Epithelial cell of prostate (primary cell): ENCODE data around the gene SDCBP2.

Experiments
- DNase-seq: peaks from one replicate; pipeline ENCODE4 v3.0.0-alpha.2; 2011; ENCODE audit warnings: low read depth, low spot score
- H3K27ac ChIP-seq: fragments of 450-650 bp; 2 replicates; pipeline ENCODE4 v1.5.1; 2017; ENCODE audit warnings: mild to moderate bottlenecking

Gene SDCBP2

GRCh38 chr20:1317545-1318255 is 11.2 kb downstream of the SDCBP2 start:
- no peak for DNase-seq
- H3K27ac ChIP-seq: no peak overlapping the region

DNA sequence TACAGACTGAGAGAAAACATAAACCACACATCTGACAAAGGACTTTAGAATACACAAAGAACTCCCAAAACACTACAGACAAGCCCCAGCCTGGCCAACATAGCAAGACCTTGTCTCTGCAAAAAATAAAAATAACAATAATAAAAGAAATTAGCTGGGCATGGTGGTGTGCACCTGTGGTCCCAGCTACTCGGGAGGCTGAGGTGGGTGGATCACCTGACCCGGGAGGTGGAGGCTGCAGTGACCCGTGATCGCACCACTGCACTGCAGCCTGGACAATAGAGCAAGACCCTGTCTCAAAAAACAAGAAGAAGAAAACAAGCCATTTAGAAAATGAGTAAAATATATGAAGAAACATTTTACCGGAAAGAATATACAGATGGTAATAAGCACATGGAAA is 13.1 kb downstream of the SDCBP2 start:
- DNase-seq: no peak
- H3K27ac ChIP-seq: no peak overlapping the region

GRCh38 chr20:1313236-1313964 is 15.5 kb downstream of the SDCBP2 start:
- no peak overlapping the region for H3K27ac ChIP-seq
- DNase-seq: no peak

DNA sequence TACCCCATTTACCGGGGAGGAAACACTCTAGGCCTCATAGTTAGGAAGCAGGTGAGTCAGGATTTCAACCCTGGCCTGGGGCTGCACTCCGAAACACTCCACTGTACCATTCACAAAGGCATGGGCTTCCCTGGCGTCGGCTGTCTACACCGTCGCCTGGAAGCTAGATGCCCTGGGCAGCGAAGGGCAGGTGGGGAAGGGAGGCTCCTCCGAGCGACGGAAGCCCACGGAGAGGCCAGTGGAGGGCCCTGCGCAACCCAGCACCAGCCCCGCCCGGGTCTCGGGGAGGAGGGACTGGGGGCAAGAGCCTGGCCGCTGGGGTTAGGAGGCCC is 16.1 kb downstream of the SDCBP2 start:
- H3K27ac ChIP-seq: no peak overlapping the region
- no peak for DNase-seq

GRCh38 chr20:1312308-1312707 is 16.6 kb downstream of the SDCBP2 start:
- no peak overlapping the region for H3K27ac ChIP-seq
- DNase-seq: no peak

DNA sequence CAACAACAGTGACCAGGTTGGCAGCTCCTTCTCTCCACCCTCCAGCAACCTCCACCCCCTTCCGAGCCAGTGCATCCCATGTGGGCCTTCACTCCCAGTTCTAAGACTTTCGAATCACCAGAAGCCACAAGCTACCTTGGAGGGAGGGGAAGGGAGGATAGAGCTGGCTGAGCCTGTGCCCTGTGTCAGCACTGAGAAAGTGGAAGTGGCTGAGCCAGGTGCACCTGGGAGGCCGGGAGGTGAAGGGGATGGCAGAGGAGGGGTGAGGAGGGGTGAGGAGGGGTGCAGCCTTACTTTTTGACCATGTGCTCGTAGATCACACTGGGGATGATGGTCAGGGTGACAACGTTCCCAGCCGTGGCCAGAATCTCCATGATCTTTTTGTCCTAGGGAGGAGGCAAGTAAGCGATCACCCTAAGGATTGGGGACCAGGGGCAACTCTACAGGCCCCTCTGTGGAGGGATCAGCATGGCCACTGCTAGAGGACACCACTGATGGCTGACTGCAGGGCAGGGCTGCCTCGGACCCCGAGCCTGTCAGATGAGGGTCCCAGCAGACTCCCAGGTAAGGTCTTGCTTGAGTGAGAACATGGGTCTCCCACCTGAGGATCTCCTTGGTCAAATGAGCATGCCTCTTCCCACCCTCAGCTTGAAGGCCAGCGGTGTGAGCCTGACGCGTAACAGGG is 18.3 kb downstream of the SDCBP2 start:
- no peak overlapping the region for H3K27ac ChIP-seq

DNA sequence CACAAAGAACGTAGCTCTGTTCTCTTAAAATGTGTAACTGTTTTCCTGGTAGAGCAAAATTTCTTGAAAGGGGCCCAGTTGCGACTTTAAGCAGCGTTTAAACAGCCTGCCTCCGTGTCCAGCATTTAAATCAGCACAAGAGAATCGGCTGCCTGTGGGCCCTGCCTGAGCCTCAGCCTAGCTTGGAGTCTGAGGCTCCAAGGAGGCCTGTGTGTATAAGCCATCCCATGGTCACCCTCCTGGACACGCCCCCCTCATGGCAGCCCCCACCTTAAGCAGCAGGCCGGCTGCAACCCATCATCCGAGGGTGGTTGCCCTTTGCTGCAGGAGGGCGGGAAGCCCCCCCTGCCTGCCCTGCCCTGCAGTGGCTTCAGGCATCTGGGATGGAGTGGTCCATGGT is 18.9 kb downstream of the SDCBP2 start:
- no peak for DNase-seq
- H3K27ac ChIP-seq: no peak overlapping the region

More for the DNA sequence above, 18.3 kb downstream of the SDCBP2 start:
- DNase-seq: no peak

DNA sequence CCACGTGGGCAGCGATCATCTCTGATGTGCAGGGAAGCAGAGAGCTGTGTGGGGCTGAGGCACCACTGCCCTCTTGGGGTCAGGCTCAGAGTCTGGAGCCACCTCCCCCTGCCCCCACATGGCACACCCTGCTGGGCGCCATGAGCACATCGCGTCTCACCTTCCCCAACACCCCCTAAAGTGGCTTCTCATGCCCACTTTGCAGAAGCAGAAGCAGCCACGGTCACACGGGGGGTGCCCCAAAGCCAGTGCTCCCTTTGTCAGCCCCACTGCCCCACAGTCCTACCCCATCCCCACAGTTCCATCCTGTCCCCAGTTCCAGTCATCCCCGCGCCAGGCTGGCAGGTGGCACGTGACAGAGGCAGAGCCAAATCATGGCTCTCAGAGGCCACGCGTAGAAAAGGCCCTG is 19.5 kb downstream of the SDCBP2 start:
- no peak overlapping the region for H3K27ac ChIP-seq
- DNase-seq: no peak

GRCh38 chr20:1308702-1309095 is 20.2 kb downstream of the SDCBP2 start:
- no peak overlapping the region for H3K27ac ChIP-seq
- no peak for DNase-seq

DNA sequence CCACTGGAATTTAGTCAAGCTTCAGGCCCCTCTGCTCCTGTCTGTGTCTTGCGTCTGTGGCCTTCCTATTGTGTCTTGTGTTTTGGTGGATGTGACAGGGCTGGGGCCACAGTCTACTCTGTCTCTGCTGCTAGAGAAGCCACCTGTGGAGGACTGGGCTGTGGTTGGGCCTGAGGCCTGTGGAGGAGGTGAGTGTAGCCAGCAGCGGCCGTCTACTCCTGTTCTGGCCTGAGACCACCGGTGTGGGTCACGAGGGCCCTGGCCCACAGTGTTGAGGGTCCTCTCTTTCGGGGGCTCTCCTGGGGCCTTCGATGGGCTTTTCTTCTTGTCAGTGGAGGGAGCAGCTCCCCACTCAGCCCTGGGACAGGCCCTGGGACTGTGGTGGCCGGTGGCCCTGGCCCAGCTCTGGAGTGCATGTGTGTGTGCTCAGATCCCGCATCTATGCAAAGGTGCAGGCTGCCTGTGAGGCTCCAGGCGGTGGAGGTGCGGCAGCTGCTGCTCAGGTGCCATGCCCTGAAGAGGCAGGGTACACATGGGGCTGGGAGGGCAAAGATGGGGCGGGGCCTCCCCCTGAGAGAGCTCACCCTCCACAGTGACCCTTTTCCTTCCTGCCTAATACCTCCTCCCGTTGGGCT is 20.8 kb downstream of the SDCBP2 start:
- H3K27ac ChIP-seq: no peak overlapping the region
- no peak for DNase-seq

- no peak for DNase-seq
- no peak overlapping the region for H3K27ac ChIP-seq
Measured at GRCh38 chr20:1307571-1307971, 21.4 kb downstream of the SDCBP2 start.

DNA sequence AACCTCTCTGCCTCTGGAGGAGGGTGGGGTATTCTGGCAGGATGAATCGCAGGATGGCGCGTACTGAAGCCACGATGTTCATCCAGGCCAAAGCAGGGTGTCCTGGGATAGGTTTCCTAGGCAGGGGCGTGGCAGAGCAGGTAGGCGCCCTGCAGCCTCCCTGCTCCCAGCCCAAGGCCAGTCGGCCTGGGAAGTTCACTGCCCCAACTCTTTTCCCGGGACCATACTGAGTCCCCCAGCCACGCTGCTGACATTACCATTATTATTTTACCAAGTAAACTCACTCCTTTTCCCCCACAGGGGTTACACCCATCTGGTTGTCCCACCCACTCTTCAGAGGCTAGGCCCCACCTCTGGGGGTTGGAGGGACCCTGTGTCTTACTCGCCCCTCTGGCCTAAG is 21.8 kb downstream of the SDCBP2 start:
- no peak for DNase-seq
- H3K27ac ChIP-seq: no peak overlapping the region

- no peak overlapping the region for H3K27ac ChIP-seq
- DNase-seq: no peak
Measured at GRCh38 chr20:1306316-1307135, 22.4 kb downstream of the SDCBP2 start.

DNA sequence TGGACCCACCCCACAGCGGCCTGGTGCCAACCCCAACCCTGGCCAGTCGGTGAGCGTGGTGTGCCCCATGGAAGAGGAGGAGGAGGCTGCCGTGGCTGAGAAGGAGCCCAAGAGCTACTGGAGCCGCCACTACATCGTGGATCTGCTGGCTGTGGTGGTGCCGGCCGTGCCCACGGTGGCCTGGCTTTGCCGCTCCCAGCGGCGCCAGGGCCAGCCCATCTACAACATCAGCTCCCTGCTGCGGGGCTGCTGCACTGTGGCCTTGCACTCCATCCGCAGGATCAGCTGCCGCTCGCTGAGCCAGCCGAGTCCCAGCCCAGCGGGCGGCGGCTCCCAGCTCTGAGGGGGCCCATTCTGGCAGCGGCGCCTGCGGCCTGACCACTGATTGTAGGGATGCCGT is 23.2 kb downstream of the SDCBP2 start:
- H3K27ac ChIP-seq: no peak overlapping the region
- no peak for DNase-seq

GRCh38 chr20:1304710-1305515 is 24.0 kb downstream of the SDCBP2 start:
- no peak overlapping the region for H3K27ac ChIP-seq
- DNase-seq: no peak

DNA sequence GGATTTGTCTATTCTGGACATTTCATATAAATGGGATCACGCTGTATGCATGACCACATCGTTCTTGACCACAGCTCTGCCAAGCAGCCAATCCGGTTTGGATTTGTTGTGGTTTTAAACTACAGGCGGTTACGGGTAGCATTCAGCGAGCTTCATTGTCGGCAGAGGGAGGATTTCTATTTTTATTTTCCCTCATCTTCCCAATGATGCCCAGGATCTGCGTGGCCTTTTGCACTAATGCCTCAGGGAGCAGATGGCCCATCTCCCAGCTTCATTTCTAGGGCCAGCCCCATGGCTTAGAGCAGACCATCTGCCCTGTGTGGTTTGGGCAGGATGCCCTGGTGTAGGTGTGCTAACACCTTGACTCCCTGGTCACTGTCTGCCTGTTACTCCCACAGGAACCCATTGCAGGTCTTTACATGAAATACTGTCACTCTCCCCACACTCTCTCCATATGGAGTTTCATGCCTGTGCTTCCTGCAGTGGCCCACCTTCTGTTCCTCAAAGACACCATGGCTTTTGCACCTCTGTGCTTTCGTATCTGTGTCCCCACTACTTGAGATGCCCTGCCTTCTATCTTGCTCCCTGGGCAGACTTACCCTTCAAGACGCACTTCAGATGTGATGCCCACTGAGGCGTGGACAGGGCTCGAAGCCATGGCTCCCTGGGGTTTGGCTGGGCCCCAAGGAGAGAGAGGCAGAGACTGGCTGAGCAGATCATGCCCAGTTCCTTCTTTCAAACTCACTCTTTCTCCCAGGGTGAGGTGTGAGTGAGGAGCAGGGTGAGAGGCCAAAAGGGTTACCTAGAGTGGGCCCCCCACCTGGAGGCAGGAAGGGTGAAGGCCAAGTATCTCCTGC is 26.0 kb downstream of the SDCBP2 start:
- DNase-seq: no peak
- H3K27ac ChIP-seq: no peak overlapping the region

DNA sequence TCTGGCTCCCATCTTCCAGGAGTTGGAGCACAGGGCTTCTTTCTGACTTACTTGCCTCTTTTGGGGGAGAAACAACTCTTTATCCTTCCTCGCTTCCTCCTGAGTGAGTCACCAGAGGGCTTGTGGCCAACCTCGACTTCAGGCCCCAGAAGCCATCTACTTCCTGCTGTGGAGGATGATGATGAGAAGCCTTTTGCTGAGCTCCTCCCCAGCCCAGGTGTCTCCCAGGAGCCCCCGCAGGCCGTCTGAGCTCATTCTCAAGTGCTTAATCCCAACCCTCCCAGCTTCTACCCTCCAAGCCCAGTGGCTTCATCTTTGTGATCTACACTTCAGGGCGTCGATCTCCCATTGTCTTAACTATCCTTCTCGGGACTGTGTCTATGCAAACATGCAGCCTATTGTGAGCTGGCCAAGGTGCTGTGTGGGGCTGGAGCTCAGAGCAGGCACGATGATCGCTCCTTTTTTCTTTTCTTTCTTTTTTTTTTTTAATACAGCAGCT is 27.9 kb downstream of the SDCBP2 start:
- H3K27ac ChIP-seq: no peak overlapping the region
- peak; percentile 45 for DNase-seq

DNA sequence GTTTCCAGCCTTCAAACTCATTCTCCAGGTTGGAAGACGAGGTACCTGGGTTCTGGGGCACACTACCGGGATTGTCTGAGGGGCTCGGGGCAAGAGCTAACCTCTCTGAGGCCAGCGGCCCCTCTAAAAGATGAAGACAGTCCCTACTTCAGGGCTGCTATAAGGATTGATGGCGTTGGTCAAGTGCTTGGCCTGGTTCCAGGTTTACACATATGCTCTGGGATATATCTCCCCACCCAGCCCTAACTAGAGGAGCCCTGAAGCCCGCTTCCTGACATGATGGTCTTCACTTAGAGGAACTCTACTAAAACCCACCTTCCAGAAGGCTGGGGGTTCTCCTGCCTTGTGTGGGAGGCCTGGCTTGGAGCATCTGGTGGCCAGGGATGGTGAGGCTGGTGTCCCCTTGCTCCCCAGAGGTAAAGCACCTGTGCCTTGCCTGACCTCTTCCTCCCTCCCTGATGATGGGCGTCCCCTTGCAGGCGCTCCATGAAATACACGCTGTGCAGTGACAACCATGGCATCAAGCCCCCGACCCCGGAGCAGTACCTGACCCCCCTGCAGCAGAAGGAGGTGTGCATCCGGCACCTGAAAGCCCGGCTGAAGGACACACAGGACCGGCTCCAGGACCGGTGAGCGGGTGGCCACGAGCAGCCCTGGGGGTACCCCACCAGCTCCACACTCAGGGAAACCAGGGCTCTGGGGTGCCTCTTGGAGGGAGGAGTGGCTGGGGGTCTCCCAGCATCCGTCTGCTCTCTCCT is 28.7 kb downstream of the SDCBP2 start:
- H3K27ac ChIP-seq: no peak overlapping the region
- DNase-seq: no peak
